Measurements from ENCODE around the gene HK1.
"Not testable (repeated sequence)": the region's sequence is repeated elsewhere in the genome, so short reads cannot be mapped to it uniquely, and the experiment has no call there.

Gene HK1

DNA sequence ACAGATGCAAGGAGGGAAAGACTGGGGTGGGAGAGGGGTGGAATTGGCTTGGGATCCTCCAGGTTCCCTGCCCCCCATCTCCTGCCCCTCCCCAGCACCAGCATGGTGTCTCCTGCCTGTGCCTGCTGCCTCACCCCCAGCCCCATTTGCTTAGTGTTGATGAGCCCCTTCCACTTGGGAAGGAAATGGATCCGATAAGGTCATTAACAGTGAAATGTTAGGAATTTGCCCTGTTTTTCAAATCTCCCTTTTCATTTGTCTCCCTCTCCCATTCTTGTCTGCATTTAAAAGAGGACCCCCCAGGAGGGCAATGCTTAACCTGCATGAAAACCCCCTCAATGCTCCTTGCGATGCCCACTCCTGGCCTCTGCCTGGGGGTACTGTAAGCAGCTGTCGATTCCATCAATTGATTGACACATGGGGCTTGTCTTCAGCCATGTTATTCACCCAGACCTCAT, 51.5 kb downstream of the HK1 start:
- DNase-seq, result no peak

DNA sequence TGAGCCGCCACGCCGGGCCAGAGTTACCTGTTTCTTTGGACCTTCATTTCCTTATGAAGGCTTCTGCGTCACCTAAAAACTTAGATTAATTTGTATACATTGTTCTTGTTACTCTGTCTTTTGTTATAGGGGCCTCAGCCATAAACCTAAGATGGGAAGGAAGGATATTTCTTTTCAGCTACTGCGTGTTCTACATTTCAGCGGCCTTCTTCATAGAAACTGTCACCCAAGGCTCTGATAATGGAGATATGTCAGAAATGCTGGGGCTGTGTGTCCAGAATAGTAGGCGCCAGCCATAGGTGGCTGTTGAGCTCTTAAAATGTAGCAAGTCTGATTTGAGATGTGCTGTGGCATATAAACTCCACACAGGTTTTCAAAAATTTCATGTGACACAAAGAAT, 52.9 kb downstream of the HK1 start:
- no peak for DNase-seq

DNA sequence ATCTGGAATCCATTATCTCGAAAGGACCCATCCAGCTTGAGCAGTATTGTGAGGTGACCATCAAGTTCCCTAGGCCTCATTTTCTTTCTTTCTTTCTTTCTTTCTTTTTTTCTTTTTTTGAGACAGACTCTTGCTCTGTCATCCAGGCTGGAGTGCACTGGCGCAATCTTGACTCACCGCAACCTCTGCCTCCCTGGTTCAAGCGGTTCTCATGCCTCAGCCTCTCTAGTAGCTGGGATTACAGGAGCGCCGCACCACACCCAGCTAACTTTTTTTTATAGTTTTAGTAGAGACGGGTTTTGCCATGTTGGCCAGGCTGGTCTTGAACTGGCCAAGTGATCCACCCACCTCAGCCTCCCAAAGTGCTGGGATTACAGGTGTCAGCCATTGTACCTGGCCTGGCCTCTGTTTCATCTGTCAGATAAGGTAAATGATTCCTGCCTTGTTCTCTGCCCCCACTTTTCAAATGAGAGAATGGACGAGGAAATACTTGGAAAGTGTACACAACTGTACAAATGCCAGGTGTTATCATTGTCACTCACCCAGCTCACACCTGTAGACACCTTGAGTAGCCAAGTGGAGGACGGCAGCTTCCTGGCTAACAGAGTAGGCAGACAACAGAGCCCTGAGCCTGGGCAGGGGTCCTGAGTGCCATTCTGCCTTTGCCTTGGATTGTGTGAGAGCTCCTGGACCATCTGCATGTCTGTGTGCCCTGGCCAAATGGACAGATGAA, 54.1 kb downstream of the HK1 start:
- no peak for DNase-seq

DNA sequence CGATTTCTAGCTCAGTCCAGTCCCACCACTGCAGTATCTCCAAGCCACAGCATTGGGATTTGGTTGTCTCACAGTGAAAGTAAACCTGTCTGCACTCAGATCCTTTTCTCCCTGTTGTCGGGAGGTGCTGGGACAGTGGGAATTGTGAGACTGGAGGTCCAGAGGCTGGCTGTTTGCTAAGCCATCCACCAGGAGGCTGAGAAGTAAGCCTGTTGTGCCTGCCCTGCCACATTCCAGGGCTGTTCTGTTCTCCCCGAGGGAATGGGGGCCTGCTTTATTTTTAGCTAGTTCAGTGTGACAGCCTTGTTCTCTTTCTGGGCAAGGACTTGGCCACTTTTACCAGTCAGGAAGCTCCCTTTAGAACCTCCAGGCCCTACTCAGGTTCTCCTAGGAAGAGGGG, 54.9 kb downstream of the HK1 start:
- DNase-seq, result no peak

DNA sequence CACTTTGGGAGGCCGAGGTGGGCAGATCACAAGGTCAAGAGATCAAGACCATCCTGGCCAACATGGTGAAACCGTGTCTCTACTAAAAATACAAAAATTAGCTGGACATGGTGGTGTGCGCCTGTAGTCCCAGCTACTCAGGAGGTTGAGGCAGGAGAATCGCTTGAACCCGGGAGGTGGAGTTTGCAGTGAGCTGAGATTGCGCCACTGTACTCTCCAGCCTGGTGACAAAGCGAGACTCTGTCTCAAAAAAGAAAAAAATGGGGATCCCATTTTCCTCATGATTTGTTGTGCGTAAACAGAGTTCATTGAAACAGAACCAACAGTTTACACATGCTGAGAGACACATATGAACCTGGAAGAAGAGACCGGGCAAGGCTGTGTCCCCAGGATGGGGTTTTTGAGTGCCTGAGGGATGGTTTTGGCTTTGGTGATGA, 55.6 kb downstream of the HK1 start:
- not testable (repeated sequence) for DNase-seq

DNA sequence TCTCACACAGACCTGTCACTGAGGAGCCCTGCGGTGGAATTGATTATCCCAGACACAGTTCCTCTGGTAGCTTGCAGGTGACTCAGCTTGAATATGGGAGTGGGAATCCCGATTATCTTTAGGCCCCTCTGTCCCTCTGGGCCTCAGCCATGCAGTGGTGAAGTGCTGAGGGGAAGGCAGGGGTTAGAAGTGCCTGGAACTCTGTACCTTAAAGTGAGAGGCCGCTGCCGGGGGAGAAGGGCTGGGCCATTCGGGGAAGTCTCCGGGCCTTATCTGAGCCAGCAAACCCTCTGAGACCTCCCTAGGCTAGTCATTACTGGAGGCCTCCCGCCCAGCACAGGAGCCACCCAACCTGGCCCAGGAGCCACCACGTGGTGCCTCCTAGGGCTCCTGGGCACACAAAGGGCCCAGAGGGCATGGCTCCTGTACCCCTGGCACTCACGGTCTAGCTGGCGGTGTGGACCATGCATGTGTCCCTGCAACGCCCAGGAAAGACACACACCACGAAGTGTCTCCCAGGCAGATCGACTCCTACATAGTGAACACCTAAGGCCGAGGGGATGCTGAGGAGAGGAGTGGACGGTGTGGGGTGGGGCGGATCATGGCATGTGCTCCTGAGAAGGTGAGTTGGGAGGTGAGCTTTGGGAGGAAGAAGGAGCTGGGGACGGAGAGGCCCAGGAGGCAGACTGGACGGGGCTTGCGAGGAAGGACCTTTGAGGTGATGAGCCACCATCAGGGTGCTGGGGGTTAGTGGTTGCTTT, 56.2 kb downstream of the HK1 start:
- DNase-seq, result no peak

DNA sequence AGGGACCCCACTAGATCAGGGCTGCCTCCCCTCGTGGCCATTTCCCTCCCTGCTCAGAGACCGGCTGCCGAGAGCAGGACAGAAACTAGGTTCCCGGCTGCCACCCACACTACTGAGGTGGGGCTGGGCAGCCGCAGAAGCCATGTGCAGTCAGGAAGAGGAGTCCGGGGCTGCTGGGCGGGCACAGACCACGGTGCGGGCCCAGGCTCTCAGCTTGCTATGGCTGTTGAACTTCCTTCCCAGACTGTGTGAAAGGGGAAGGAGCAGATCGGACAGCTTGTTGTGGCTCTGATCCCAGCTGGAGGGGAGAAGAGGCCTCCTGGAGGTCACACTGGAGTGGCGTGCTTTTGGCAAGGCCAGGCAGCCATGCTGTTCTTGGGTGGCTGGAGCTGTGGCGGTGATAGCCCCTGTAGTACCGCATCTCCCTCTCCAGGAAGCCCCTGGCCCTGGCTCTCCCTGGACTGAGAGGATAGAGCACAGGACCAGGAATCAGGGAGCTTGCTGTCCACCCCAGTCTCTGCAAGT, 56.8 kb downstream of the HK1 start:
- DNase-seq, result peak; percentile 85

DNA sequence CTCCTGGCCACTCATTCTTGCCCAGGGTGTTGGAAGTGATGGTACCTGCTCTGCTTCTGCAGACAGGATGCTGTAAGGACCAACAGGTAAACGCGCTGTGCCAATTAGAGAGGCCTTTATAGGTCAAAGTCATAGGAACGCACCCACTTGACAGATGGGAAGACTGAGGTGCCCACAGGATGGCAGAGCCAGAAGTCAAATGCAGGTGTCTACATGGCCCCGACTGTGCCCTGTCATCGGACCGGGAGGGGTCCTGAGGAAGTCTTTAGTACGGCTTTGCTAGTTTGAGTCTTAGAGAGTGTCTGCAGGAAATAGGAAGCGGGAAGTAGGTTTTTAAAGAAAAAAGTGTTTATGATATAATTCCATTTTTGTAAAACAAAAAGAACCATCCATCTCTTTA, 57.3 kb downstream of the HK1 start:
- DNase-seq, result no peak

DNA sequence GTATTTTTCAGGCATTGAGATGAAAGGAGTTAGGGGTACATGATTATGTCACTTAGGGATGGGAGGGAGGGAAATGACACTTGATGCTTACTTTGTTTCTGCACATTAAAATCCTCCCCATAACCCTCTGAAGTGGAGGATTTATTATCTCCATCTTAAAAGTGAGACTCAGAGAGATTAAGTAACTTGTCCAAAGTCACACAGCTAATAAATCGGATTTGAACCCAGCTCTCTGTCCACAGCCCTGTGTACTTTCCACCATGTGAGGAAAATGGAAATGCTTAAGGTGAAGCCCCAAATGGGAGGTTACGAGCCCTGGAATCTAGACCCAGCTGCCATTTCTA, 58.6 kb downstream of the HK1 start:
- DNase-seq, result no peak

DNA sequence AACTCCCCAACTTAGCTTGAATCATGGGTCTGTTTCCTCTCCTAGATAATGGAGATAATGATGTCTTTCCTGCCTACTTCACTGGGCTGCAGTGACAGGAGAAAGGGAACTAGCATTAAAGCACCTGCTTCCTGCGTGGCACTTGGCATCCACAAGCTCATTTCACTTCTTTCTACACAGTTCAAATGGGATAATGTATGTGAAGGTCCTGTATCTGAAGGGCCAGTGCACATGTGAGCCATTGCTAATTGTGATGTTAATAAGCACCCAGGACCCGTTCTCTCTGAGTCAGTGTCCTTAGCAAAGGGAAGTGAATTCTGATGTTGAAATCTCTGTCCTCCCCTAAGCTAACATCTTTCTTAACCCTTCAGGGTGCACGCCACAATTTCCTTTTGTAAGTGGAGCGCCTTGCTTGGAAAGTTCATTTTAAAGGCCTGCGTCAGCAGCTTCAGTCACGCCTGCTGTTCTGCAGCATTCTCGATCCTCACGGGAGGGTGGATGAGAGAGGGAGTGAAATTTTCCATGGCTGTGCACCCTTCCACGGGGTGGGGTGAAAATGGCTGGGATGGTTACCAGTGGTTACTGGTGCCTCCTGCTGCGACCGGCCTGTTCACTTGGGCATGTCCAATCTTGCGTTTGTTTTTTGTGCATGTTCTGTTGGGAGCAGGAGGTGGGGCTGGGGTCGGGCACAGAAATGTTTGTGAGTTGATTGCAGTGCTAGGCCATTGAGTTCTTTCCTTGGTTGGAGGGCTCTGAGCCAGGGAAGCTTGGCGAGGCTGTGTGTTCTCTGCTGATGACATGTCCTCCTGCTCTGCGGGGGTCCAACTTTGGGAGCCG, 59.2 kb downstream of the HK1 start:
- DNase-seq, result peak; percentile 91

DNA sequence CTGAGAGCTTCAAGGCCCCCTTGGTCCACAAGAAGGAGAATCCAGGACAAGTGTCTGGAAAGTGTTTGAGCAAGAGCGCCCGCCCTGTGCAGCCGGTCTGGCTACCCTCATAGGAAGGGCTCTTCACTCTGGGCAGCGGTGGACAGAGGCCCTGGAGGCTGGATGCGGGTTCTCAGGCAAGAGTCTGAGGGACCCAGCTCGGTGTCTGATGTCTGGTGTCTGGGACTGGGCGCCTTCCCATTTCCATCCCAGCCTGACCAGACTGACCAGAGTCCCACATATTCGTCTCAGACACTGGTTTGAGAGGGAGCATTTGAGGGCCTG, 59.8 kb downstream of the HK1 start:
- DNase-seq, result no peak

DNA sequence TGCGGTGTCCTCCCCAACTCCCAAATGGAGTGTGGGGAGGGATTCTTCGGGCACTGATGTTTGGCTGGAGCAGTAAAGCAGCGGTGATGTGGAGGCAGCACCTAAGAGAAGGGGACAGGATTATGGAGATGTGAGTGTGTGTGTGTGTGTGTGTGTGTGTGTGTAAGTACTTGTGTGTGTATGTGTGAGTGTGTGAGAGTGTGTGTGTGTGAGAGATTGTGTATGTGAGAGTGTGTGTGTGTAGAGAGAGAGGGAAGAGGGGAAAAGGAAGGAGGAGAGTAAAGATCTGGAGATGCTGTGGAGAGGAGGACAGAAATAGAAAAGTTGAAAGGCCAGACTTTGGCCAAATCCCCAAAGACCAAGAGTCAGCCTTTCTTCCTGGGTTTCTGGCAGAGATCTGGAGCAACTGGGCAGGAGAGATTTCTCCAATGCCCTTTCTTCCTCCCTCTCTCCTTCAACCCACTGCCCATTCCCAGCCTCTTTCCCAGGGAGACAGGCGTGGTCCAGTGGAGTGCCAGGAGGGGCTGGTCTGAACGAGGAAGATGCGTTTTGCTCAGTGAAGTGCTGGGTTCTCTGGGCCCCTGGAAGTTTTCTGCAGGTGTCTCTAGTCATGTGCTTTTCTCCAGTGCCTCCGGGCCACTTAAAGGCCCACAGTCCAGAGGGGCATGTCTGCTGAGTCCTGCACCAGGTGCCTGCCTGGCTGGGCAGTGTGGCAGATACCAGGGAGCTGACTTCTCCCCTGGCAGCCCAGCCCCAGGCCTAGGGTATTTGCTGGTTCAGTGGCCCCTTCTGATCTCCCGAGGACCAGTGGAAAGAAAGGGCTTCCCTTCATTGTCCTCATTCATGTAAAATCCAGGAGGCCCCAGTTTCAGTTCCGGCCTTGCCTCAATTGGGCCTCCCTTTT, 60.5 kb downstream of the HK1 start:
- no peak for DNase-seq

DNA sequence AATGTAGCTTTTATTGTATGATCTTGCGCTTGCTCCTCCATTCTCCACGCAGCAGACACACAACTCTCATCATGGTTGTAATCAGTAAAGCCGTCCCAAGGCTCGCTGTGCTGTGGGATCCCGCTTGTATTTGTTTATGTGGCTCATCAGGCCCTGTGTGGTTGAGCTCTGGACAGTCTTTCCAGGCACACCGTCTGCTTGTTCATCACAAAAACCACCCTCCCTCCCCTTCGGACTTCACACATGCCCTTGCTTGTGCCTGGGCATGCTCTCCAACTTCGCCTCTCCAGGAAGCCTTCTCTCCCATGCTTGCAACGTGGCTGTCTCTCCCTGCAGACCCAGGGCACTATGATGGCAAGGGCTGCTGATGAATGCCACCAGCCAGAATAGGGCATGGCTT, 62.4 kb downstream of the HK1 start:
- no peak for DNase-seq

DNA sequence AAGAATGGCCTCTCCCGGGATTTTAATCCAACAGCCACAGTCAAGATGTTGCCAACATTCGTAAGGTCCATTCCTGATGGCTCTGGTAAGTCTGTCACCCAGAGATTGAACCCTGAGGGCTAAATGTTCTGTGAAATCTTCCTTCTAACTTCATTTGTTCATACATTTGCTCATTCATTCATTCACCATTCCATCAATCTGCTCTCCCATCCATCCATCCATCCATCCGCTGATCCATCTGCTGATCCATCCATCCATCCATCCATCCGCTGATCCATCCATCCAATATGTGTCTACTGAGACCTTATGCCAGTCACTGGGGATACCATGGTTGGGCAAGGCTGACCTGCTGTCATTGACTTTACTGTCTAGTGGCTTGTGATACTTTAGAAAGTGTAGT, 65.6 kb downstream of the HK1 start:
- no peak for DNase-seq

DNA sequence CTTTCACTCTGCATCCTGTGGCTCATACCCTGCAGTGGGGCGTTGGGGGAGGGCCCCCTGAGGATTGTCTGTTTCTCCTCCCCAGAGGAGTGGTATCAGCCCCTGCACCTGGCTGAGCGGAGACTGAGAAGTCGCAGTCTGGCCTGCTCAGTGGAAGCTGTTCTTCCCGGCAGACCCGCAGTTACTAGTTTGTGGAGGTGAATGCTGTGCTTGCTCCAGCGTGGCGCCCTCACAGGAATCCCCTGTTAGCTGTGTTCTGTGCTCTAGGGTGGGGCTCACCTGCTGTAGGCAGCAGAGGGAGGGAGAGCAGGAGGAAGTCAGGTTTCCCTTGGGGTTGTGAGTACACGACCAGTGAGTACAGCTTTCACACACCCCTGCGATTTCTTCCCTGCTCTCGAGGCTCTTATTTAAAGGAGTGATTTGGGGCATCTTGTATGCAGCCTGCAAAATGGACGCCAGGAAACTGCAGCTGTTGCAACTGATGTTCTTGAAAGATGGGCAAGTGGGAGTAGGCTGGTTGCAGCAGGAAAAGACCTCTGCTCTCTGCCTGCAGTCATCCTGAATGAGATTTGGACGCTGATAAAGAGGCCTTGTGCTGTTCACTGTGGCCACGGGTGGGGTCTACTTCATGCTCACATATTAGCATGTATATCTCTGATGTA, 66.4 kb downstream of the HK1 start:
- DNase-seq, result no peak

DNA sequence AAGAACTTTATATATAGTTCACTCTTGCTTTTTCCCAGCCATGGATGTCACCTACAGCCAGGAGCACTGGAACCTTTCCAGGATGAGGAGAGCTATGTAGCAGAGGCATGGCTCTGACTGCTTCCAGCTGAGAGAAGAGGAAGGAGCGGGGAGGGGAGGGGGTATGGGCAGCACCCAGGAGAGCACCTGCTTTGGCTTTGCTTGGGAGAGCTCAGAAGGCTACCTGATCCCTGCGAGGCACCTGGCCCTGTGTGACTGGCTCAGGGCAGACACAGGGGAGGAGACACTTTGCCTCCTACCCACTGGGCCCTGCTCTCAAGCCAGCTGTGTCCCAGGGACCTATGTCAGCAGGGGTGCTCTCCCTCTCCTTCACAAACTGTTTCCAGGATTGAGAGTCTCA, 67.1 kb downstream of the HK1 start:
- DNase-seq, result no peak

DNA sequence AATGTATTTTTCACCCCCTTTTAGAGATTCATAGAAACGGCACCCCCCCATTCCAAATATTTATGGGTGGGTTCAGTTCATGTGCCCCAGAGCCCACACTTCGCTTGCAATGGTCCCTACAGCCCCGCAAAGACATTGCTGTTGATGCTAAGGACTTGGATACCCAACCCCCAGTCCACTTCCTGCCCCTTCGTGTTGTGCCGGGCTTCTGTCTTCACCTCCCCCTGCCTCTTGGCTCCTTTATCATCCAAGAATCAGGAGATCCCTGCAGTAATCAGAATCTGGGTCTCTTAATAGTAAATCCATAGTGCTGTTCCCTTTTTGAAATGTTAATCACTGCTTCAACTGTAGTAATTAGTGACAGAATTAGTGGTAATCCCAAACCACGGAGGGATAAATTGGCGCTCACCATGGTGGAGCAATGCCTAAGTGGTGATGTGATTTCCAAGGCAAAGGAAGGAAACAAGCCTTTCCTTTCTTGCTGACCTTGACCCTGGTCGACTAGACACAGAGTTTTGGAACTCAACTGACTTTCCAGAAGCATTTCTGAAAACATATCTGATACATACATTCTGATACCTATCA, 67.7 kb downstream of the HK1 start:
- no peak for DNase-seq

DNA sequence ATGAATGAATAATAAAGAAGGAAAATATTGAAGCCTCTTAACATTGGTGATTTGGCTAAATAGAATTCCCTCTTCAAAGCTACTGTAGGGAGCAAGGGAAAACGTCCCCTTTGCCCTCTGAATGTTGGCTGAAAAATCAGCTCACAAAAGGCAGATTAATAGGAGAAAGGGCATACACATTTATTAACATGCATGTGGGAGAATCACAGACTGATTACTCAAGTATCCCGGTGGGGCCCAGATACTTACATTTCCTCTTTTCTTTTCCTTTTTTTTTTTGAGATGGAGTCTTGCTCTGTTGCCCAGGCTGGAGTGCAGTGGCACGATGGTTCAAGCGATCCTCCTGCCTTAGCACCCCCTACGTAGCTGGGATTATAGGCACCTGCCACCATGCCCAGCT, 68.5 kb downstream of the HK1 start:
- peak; percentile 47 for DNase-seq

DNA sequence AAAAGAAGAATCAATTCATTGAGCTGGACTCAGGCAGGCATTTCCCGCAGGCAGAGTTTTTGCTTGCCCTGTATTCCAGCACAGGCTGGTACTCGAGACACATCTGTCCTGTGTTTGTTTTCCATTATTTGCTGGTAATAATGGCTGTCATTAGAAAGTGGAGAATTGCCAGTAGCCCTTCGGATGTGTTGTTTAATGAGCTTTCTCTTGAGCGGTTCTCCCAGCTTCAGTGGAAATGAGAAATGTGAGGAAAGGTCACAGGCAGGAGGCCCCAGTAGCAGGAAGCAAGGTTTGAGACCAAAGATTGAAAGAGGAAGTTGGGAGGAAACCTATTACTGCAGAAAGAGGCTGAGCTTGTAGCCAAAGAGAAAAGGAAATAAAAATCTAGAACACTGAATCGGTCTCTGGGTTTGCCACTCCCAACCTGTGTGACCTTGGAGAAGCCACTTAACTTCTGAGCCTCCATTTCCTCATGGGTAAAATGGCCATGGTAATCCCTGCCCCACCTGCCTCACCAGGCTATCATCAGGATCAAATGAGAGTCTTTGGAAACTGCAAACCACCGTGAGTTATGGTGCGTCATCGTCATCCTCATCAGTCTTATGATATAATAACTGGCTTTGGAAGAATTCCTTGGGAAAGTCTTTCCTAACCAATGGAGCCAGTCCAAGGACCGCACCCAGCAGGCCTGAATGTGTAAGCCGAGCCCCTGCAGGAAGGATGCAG, 70.7 kb downstream of the HK1 start:
- DNase-seq, result peak; percentile 70

DNA sequence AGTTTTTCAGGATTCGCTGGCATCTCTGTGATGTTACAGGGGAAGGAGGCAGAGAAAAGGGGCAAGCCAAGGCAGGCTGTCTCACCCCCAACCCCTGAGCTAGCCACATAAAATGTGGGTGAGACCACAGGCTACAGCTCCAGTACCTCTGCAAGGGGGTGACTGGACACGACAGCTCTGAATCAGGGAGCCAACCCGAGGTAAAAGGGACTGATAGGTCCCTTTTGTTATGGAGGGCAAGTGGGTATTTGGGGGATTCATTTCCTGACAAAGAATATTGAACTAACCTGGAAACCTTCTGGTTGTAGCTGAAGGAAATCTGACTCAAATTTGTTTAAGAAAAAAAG, 71.2 kb downstream of the HK1 start:
- no peak for DNase-seq

DNA sequence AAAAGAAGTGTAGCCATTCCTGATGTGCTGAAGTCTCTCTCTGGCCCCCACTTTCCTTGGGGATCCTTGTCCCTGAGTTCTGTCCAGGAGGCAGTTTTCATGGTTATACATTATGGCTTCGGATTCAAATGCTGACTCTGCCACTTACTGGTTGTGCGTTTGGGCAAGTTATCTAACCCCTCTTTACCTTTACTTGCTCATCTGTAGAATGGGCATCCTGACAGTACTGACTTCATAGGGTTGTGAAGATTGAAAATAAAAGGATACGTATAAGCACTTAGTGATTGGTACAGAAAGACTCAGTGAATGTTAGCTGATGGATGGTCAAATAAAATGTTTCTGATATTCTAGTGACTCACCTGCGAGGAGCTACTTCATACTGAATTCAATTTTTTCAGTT, 73.3 kb downstream of the HK1 start:
- no peak for DNase-seq
